Measurements from ENCODE around the gene TAF9B. TPM values are rescaled to one million over a fixed set of nuclear protein-coding genes. Genes with fewer than 3 reads are reported as not detected.
A peak's percentile ranks its signal among the peaks of the same experiment; 100 is the strongest.
"Not testable (repeated sequence)": the region's sequence is repeated elsewhere in the genome, so short reads cannot be mapped to it uniquely, and the experiment has no call there.

Gene TAF9B
- total RNA-seq, 2 donors from 2014 or later: 11.7 to 21.4 TPM

DNA sequence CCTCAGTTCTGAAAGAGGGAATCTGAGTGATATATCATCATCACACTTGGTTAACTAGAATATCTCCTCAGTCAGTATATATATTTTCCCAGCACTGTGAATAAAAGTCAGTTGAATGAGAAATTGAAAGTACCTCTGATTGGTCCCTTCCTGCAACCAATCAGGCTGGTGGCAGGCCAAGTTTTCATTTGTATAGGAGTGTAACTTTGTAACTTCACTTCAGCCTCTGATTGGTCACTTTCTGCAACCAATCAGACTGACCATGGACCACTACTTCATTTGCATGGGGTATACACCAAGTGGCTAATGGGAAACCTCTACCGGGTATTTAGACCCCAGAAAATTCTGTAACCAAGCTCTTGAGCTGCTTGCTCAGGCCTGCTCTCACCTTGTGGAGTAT, 37.4 kb downstream of the TAF9B start:
- Histone ChIP-seq H3K27ac (no peak overlapping the region), H3K4me1 (peaks cover 24% of the 10 kb centered on the region), H3K36me3 (replicated peaks in 1 of 2; ENCODE audit: insufficient read depth in 1 of 2, low read depth in 2 of 2) (no peaks in the 10 kb centered on the region), H3K9me3 (no peaks in the 10 kb centered on the region), H3K4me3 (no peak overlapping the region), H3K27me3 (no peaks in the 10 kb centered on the region)
- intact Hi-C loops (cut with DNase I): no loop called here
- 80 to 83% methylated on average over 1 of the region's 1 CpG for WGBS, 2 donors
- DNase-seq (no peak), ATAC-seq (no peak)
- TF ChIP-seq CTCF (IDR thresholded peaks at IDR 0.05) (no peak), POLR2A (IDR thresholded peaks at IDR 0.05) (no peak)

DNA sequence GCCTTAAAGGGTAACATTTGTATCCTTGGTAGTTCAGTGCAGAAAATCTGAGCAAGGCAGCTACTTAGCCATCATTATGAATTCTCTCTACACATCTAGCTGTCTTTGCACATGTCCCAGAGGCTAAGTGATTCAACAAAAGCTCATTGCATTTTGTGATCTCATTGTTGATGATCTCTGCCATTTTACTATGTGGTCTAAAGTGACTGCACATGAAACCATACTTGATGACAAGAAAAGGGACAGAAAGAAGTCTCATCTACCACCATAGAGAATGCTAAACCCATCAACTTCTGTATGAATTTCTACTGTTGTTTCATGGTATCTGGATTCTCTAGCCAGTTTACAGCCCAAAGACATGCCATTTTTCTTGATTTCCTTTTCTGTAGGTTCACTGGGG, 41.3 kb downstream of the TAF9B start:
- Histone ChIP-seq H3K27me3 (no peaks in the 10 kb centered on the region), H3K27ac (no peak overlapping the region), H3K36me3 (replicated peaks in 1 of 2; ENCODE audit: insufficient read depth in 1 of 2, low read depth in 2 of 2) (no peaks in the 10 kb centered on the region), H3K4me1 (peaks cover 1% of the 10 kb centered on the region), H3K4me3 (no peak overlapping the region), H3K9me3 (no peaks in the 10 kb centered on the region)
- no peak for ATAC-seq
- DNase-seq: no peak
- no peak for TF ChIP-seq POLR2A (IDR thresholded peaks at IDR 0.05)
- intact Hi-C loops (cut with DNase I): no loop called here

DNA sequence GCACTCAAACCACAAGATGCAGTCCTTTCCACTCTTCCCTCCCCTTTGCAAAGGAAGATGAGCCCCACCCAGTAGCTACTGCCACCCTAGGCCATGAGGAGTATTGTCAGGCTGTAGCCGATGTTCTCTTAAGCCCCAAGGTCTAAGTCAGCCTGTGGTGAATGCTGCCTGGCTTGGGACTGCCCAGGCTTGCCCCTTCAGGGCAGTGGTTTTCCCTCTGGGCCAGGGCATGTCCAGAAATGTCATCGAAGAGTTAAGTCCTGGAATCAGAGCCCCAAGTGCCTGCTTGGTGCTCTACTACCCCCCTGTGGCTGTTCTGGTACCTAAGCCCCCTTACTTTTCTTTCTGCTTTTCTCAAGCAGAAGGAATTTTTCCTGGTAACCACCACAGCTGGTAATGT, 47.2 kb downstream of the TAF9B start:
- Histone ChIP-seq H3K36me3 (replicated peaks in 1 of 2; ENCODE audit: insufficient read depth in 1 of 2, low read depth in 2 of 2) (no peaks in the 10 kb centered on the region), H3K4me3 (no peak overlapping the region), H3K9me3 (no peaks in the 10 kb centered on the region), H3K4me1 (no peaks in the 10 kb centered on the region), H3K27me3 (no peaks in the 10 kb centered on the region), H3K27ac (no peak overlapping the region)
- WGBS, 2 donors: 14 to 41% methylated on average over 1 to 2 of the region's 2 CpGs
- ATAC-seq (no peak), DNase-seq (no peak)
- intact Hi-C loops (cut with DNase I): no loop called here
- TF ChIP-seq CTCF (IDR thresholded peaks at IDR 0.05) (peak in 3 of 7 experiments; percentile 7 to 20 (median 15)), POLR2A (IDR thresholded peaks at IDR 0.05) (no peak)

- H3K4me1 ChIP-seq; H3K27me3 ChIP-seq; ATAC-seq; H3K9me3 ChIP-seq; H3K36me3 ChIP-seq (replicated peaks in 1 of 2; ENCODE audit: insufficient read depth in 1 of 2, low read depth in 2 of 2); H3K27ac ChIP-seq; H3K4me3 ChIP-seq; intact Hi-C loops (cut with DNase I); DNase-seq: not testable (repeated sequence)
- WGBS, 2 donors: 94 to 96% methylated on average over 4 to 6 of the region's 6 CpGs
Observed at GRCh38 chrX:78081413-78081812, 58.0 kb downstream of the TAF9B start.

Other genes starting within 250 kb of the TAF9B start
- 10 to 100 TPM; 31.1 to 33.0 TPM for gene MAGT1, start 244.2 kb downstream of the TAF9B start, total RNA-seq
- 100 to 1,000 TPM; 150 to 190 TPM for gene COX7B, start 240.2 kb downstream of the TAF9B start, total RNA-seq
- 1 to 10 TPM; 7.3 to 9.9 TPM for gene ATP7A, start 229.0 kb downstream of the TAF9B start, total RNA-seq
- not detected for gene PGAM4, start 170.0 kb downstream of the TAF9B start, total RNA-seq
- 10 to 100 TPM; 46.7 to 79.4 TPM for gene PGK1, start 35.4 kb downstream of the TAF9B start, total RNA-seq
- 1 to 10 TPM in 1 of 2 donors, under 1 TPM in 1; 0.78 to 4.9 TPM for gene CYSLTR1, start 188.0 kb upstream of the TAF9B start, total RNA-seq